Measurements from ENCODE around the gene PPM1E. TPM values are rescaled to one million over a fixed set of nuclear protein-coding genes. Genes with fewer than 3 reads are reported as not detected.
"Not testable (repeated sequence)": the region's sequence is repeated elsewhere in the genome, so short reads cannot be mapped to it uniquely, and the experiment has no call there.

Gene PPM1E
- total RNA-seq, 3 donors from 2014 or later = 0.47 to 0.48 TPM; not detected in 1

DNA sequence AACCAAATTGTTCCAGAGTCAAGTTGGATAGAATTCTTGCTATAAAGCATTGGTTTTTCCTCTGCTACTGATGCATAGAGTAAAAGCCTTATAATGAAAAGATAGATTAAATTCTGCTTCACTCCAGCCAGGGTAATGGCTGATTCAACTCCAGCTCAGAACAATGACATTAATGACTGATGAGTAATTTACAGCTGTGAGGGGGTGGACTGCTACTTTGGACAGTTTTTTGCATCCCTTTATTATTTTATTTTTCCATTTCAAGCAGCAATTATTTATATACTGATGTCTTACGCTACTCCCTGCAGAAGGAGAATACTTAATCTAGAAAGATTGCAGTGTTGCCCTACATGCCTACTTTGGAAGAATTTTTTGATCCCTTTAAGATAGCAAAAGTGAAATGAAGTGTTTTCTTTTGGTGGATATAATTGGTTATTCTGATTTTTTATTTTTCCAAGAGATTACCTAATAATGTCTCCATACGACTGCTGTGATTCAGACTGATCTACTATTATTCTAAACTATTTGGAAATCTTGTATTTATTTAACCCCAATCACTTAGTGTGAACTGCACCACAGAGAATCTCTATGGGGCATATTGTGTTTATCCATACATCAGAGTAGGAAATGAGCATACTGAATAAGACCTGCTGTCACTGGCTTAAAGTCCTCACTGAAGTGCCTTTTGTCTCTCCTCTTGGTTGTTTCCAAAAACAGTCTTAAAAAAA lies 201.5 kb downstream of the PPM1E start:
- no peak for DNase-seq
- no peaks in the 10 kb centered on the region for H3K9me3 ChIP-seq
- H3K4me3 ChIP-seq = no peak overlapping the region
- H3K4me1 ChIP-seq (ENCODE audit: low read depth) = no peaks in the 10 kb centered on the region
- H3K36me3 ChIP-seq (ENCODE audit: low read depth) = no peaks in the 10 kb centered on the region
- TF ChIP-seq, protein P1, sequence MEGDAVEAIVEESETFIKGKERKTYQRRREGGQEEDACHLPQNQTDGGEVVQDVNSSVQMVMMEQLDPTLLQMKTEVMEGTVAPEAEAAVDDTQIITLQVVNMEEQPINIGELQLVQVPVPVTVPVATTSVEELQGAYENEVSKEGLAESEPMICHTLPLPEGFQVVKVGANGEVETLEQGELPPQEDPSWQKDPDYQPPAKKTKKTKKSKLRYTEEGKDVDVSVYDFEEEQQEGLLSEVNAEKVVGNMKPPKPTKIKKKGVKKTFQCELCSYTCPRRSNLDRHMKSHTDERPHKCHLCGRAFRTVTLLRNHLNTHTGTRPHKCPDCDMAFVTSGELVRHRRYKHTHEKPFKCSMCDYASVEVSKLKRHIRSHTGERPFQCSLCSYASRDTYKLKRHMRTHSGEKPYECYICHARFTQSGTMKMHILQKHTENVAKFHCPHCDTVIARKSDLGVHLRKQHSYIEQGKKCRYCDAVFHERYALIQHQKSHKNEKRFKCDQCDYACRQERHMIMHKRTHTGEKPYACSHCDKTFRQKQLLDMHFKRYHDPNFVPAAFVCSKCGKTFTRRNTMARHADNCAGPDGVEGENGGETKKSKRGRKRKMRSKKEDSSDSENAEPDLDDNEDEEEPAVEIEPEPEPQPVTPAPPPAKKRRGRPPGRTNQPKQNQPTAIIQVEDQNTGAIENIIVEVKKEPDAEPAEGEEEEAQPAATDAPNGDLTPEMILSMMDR (IDR thresholded peaks at IDR 0.05) = no peak
- no peak for ATAC-seq
- intact Hi-C loops (cut with DNase I, micrococcal nuclease) = no loop called here

- ATAC-seq; DNase-seq; H3K36me3 ChIP-seq (ENCODE audit: low read depth); H3K4me3 ChIP-seq; intact Hi-C loops (cut with DNase I, micrococcal nuclease); H3K9me3 ChIP-seq; H3K4me1 ChIP-seq (ENCODE audit: low read depth): not testable (repeated sequence)
Observed at GRCh38 chr17:58957725-58958073, 202.0 kb downstream of the PPM1E start.

DNA sequence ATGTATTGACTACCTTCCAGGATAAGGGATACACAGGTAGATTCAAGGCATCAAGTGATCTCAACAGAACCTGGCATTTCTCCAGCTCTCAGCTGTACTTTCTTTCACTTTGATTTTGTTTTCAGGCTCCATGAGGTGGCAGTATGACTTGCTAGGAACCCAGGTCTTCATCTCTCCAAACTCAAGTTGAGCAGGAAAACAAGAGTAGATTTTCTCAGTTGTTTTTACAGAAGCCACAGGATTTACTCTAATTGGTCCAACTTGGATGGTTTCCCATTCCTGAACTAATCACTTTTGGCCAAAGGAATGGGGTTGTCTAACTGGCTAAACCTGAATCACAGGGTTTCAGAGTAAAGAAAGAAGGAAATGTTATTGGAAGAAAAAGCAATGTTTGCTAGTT lies 204.4 kb downstream of the PPM1E start:
- intact Hi-C loops (cut with DNase I, micrococcal nuclease) = no loop called here
- Histone ChIP-seq H3K9me3 (no peaks in the 10 kb centered on the region), H3K36me3 (ENCODE audit: low read depth) (no peaks in the 10 kb centered on the region), H3K4me1 (ENCODE audit: low read depth) (no peaks in the 10 kb centered on the region), H3K4me3 (no peak overlapping the region)
- TF ChIP-seq, protein P1 (IDR thresholded peaks at IDR 0.05) = no peak
- DNase-seq = peak in 1 of 3 donors; percentile 13
- ATAC-seq = peak; percentile 25

DNA sequence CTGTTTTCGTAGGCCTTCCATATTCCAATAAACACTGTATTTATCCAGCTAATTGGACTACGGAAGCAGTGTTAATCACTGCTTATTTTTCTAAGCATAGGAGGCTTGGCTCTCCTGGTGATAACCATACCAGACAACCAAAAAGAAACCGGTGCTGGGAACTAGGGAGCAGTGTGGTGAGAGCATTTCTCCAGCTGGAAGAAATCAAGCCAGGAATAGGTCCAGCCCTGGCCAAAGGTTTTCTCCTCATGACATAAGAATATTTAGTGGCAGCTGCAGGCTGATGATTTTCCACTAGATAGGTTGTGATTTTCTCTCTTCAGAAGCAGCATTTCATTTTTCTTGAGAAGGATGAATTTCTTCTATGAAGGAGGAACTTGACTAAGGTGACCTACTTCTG lies 209.6 kb downstream of the PPM1E start:
- Histone ChIP-seq H3K4me3 (no peak overlapping the region), H3K9me3 (no peaks in the 10 kb centered on the region), H3K36me3 (ENCODE audit: low read depth) (no peaks in the 10 kb centered on the region), H3K4me1 (ENCODE audit: low read depth) (no peaks in the 10 kb centered on the region)
- TF ChIP-seq, protein P1 (IDR thresholded peaks at IDR 0.05) = no peak
- no peak for DNase-seq
- intact Hi-C loops (cut with DNase I, micrococcal nuclease) = no loop called here
- no peak for ATAC-seq

DNA sequence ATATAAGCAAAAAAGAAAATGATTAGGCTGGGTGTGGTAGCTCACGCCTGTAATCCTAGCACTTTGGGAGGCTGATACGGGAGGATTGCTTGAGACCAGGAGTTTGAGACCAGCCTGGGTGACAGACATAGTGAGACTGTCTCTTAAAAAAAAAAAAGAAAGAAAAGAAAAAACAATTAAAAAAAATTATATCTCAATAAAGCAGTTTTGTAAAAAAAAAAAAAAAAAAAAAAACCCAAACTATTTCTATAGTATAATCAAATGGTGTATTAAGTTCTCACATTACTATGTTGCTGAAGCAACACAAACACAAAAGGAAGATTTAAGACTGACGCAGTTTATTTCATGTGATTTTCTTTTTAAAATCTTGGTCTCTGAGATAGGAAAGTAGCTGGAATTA lies 210.6 kb downstream of the PPM1E start:
- DNase-seq = no peak
- Histone ChIP-seq H3K9me3 (no peaks in the 10 kb centered on the region), H3K4me1 (ENCODE audit: low read depth) (no peaks in the 10 kb centered on the region), H3K36me3 (ENCODE audit: low read depth) (no peaks in the 10 kb centered on the region), H3K4me3 (no peak overlapping the region)
- ATAC-seq = no peak
- intact Hi-C loops (cut with DNase I, micrococcal nuclease) = no loop called here
- TF ChIP-seq, protein P1 (IDR thresholded peaks at IDR 0.05) = no peak

DNA sequence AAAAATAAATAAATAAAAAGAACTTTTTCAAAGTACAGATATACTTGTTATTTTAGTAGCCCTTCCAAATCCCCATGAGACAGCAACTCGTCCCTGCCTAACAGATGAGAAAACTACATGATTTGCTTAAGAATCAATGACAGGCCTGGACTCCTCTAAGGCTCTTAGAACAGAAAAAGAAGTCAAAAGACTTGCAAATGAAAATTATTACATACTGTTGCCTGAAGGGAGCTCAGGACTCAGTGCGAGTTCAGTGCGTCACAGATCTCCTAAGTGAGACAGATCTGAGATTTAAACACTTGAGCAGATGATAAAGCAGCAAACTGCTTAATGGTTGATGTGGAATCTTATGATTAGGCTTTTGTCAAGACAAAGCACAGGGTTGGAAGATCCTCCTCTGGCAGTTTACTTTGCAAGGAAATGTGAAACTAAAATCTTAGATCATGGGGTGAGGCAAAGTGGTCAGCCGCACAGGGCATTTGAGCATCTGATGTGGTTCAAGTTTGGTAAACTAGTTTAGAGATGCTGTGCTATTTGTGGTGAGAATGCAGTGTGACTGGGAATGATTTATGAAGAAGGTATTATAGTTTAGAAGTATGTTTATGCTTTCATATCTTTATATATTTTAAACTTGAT lies 212.9 kb downstream of the PPM1E start:
- Histone ChIP-seq H3K4me1 (ENCODE audit: low read depth) (no peaks in the 10 kb centered on the region), H3K9me3 (no peaks in the 10 kb centered on the region), H3K4me3 (no peak overlapping the region), H3K36me3 (ENCODE audit: low read depth) (no peaks in the 10 kb centered on the region)
- intact Hi-C loops (cut with DNase I, micrococcal nuclease) = no loop called here
- ATAC-seq (no peak), DNase-seq (no peak)
- TF ChIP-seq, protein P1 (IDR thresholded peaks at IDR 0.05) = no peak
